ENCODE measurements around the gene CBFB. TPM values are rescaled to one million over a fixed set of nuclear protein-coding genes. Genes with fewer than 3 reads are reported as not detected.

CBFB gene
- total and polyA plus RNA-seq, 2 experiments from 2014 or later = 26.1 to 26.9 TPM

DNA sequence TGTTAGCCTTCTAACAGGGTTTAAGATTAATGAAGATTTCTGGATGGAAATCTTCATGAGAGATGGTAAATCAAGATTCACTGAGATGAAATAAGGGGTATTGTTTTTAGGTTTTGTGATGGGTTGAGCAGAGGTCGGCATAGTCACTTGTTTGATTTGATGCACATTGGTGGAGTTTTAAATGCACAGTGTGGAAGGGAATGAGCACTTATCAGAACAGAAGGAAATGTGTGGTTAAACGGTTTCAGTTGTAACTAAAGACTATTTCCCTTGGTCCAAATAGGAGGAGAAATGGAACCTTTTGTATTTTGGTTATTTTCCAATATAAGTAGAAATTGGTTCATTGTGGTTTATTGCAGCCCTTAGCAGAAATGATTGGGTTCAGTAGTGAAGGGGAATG lies 34.1 kb downstream of the CBFB start (continued):
- TF ChIP-seq, protein P1, sequence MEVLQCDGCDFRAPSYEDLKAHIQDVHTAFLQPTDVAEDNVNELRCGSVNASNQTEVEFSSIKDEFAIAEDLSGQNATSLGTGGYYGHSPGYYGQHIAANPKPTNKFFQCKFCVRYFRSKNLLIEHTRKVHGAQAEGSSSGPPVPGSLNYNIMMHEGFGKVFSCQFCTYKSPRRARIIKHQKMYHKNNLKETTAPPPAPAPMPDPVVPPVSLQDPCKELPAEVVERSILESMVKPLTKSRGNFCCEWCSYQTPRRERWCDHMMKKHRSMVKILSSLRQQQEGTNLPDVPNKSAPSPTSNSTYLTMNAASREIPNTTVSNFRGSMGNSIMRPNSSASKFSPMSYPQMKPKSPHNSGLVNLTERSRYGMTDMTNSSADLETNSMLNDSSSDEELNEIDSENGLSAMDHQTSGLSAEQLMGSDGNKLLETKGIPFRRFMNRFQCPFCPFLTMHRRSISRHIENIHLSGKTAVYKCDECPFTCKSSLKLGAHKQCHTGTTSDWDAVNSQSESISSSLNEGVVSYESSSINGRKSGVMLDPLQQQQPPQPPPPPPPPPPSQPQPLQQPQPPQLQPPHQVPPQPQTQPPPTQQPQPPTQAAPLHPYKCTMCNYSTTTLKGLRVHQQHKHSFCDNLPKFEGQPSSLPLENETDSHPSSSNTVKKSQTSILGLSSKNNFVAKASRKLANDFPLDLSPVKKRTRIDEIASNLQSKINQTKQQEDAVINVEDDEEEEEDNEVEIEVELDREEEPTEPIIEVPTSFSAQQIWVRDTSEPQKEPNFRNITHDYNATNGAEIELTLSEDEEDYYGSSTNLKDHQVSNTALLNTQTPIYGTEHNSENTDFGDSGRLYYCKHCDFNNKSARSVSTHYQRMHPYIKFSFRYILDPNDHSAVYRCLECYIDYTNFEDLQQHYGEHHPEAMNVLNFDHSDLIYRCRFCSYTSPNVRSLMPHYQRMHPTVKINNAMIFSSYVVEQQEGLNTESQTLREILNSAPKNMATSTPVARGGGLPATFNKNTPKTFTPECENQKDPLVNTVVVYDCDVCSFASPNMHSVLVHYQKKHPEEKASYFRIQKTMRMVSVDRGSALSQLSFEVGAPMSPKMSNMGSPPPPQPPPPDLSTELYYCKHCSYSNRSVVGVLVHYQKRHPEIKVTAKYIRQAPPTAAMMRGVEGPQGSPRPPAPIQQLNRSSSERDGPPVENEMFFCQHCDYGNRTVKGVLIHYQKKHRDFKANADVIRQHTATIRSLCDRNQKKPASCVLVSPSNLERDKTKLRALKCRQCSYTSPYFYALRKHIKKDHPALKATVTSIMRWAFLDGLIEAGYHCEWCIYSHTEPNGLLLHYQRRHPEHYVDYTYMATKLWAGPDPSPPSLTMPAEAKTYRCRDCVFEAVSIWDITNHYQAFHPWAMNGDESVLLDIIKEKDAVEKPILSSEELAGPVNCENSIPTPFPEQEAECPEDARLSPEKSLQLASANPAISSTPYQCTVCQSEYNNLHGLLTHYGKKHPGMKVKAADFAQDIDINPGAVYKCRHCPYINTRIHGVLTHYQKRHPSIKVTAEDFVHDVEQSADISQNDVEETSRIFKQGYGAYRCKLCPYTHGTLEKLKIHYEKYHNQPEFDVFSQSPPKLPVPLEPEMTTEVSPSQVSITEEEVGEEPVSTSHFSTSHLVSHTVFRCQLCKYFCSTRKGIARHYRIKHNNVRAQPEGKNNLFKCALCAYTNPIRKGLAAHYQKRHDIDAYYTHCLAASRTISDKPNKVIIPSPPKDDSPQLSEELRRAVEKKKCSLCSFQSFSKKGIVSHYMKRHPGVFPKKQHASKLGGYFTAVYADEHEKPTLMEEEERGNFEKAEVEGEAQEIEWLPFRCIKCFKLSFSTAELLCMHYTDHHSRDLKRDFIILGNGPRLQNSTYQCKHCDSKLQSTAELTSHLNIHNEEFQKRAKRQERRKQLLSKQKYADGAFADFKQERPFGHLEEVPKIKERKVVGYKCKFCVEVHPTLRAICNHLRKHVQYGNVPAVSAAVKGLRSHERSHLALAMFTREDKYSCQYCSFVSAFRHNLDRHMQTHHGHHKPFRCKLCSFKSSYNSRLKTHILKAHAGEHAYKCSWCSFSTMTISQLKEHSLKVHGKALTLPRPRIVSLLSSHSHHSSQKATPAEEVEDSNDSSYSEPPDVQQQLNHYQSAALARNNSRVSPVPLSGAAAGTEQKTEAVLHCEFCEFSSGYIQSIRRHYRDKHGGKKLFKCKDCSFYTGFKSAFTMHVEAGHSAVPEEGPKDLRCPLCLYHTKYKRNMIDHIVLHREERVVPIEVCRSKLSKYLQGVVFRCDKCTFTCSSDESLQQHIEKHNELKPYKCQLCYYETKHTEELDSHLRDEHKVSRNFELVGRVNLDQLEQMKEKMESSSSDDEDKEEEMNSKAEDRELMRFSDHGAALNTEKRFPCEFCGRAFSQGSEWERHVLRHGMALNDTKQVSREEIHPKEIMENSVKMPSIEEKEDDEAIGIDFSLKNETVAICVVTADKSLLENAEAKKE (CRISPR knock-in tag; IDR thresholded peaks at IDR 0.05) = no peak
- TF ChIP-seq, protein P2, sequence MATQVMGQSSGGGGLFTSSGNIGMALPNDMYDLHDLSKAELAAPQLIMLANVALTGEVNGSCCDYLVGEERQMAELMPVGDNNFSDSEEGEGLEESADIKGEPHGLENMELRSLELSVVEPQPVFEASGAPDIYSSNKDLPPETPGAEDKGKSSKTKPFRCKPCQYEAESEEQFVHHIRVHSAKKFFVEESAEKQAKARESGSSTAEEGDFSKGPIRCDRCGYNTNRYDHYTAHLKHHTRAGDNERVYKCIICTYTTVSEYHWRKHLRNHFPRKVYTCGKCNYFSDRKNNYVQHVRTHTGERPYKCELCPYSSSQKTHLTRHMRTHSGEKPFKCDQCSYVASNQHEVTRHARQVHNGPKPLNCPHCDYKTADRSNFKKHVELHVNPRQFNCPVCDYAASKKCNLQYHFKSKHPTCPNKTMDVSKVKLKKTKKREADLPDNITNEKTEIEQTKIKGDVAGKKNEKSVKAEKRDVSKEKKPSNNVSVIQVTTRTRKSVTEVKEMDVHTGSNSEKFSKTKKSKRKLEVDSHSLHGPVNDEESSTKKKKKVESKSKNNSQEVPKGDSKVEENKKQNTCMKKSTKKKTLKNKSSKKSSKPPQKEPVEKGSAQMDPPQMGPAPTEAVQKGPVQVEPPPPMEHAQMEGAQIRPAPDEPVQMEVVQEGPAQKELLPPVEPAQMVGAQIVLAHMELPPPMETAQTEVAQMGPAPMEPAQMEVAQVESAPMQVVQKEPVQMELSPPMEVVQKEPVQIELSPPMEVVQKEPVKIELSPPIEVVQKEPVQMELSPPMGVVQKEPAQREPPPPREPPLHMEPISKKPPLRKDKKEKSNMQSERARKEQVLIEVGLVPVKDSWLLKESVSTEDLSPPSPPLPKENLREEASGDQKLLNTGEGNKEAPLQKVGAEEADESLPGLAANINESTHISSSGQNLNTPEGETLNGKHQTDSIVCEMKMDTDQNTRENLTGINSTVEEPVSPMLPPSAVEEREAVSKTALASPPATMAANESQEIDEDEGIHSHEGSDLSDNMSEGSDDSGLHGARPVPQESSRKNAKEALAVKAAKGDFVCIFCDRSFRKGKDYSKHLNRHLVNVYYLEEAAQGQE (IDR thresholded peaks at IDR 0.05; ENCODE audit: unreplicated experiment) = no peak

DNA sequence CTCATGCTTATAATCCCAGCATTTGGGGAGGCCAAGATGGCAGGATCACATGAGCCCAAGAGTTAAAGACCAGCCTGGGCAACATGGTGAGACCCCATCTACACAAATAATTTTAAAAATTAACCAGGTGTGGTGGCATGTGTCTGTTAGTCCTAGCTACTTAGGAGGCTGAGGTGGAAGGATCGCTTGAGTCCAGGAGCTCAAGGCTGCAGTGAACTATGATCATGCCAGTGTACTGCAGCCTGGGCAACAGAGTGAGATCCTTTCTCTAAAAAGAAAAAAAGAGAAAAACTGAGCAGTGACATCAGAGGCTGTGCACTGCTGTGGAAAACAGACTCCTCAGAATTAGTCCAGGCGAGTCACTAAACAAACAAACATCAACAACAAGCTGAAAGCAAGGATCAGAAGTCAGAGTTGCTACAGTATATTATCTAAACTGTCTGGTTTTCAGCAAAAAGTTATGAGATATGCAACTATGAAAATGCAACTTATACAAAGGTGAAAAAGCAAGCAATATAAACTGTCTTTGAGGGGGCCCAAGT lies 39.3 kb downstream of the CBFB start:
- no peaks in the 10 kb centered on the region for H3K36me3 ChIP-seq (ENCODE audit: insufficient read depth)
- no peak overlapping the region for H3K27ac ChIP-seq (ENCODE audit: low read depth)
- H3K4me2 ChIP-seq = no peak overlapping the region
- no peak for ATAC-seq
- H3K9me3 Mint-ChIP-seq = no peaks in the 10 kb centered on the region
- no peaks in the 10 kb centered on the region; the same call in 1 of the 2 replicates for H3K79me2 ChIP-seq (replicated peaks; ENCODE audit: insufficient read depth)
- H3K4me3 ChIP-seq = no peak overlapping the region
- H4K20me1 ChIP-seq (replicated peaks; ENCODE audit: insufficient read depth) = peaks cover 11% of the 10 kb centered on the region
- H3K9me2 ChIP-seq (ENCODE audit: insufficient read depth) = no peaks in the 10 kb centered on the region
- H3K27me3 ChIP-seq (ENCODE audit: insufficient read depth) = no peaks in the 10 kb centered on the region
- peaks cover 20% of the 10 kb centered on the region for H3K36me3 Mint-ChIP-seq (ENCODE audit: low read depth)
- H3K27ac Mint-ChIP-seq = no peak overlapping the region
- H3K4me1 ChIP-seq (ENCODE audit: insufficient read depth) = no peaks in the 10 kb centered on the region
- H2AFZ ChIP-seq = no peak overlapping the region
- no peaks in the 10 kb centered on the region for H3F3A ChIP-seq (replicated peaks; ENCODE audit: low read depth)
- H3K4me3 Mint-ChIP-seq = no peak overlapping the region
- H3K4me1 Mint-ChIP-seq = no peaks in the 10 kb centered on the region
- H3K27me3 Mint-ChIP-seq (ENCODE audit: insufficient read depth, low read depth, poor library complexity) = peaks cover 2% of the 10 kb centered on the region
- DNase-seq (ENCODE audit: low spot score) = no peak
- TF ChIP-seq, protein P2 (IDR thresholded peaks at IDR 0.05; ENCODE audit: unreplicated experiment) = no peak
- TF ChIP-seq POLR2AphosphoS5 (IDR thresholded peaks at IDR 0.05; ENCODE audit: low read depth) = no peak
- TF ChIP-seq CREB1 (CRISPR knock-in tag; IDR thresholded peaks at IDR 0.05; ENCODE audit: low read depth) = no peak

All from GM23338 (cell line).